Heart right ventricle (tissue), 16 donors: ENCODE measurements around the gene ATXN8OS. TPM values are rescaled to one million over a fixed set of nuclear protein-coding genes. Genes with fewer than 3 reads are reported as not detected.

Experiments used
- ATAC-seq, 8 donors: fragments of 200-7000 bp; cut with Tn5 transposase; one replicate each; pipeline ENCODE4 v1.9.1; 2020; ENCODE audit warnings: mild to moderate bottlenecking in 8 of 8, moderate library complexity in 8 of 8, moderate number of reproducible peaks in 1 of 8
- DNase-seq, 2 donors: peaks; one replicate each; pipeline ENCODE4 v3.0.0-alpha.2; 2020
- H3K27ac ChIP-seq, 10 donors: fragments of 200-600 bp; sonication (generic) in 2 of 10; one replicate each; pipeline versions ENCODE4 v1.5.0 to v1.8.0; 2020 to 2022; ENCODE audit warnings: mild to moderate bottlenecking in 3 of 10
- H3K27me3 ChIP-seq, 7 donors: fragments of 200-600 bp; one replicate each; pipeline ENCODE4 v1.8.0; 2021 to 2022; ENCODE audit warnings: mild to moderate bottlenecking in 2 of 7
- H3K36me3 ChIP-seq, 9 donors: fragments of 200-600 bp; sonication (generic) in 1 of 9; one replicate each; pipeline versions ENCODE4 v1.5.0 to v1.8.0; 2020 to 2022; ENCODE audit warnings: mild to moderate bottlenecking in 2 of 9
- H3K4me1 ChIP-seq, 9 donors: fragments of 200-600 bp; sonication (generic) in 1 of 9; one replicate each; pipeline versions ENCODE4 v1.5.0 to v1.8.0; 2020 to 2022; ENCODE audit warnings: mild to moderate bottlenecking in 4 of 9
- H3K4me3 ChIP-seq, 10 donors: fragments of 200-600 bp; sonication (generic) in 2 of 10; one replicate each; pipeline versions ENCODE4 v1.5.0 to v1.8.0; 2020 to 2022; ENCODE audit warnings: mild to moderate bottlenecking in 7 of 10, moderate library complexity in 2 of 10
- H3K9me3 ChIP-seq, 11 donors: fragments of 200-600 bp in 10 of 11; sonication (generic) in 2 of 11; one replicate each; pipeline versions ENCODE4 v1.5.0 to v1.8.0; 2013 to 2022; ENCODE audit warnings: mild to moderate bottlenecking in 2 of 11, control low read depth in 1 of 11, moderate library complexity in 1 of 11
- WGBS, 2 donors: extraction: QIAGEN DNeasy Blood & Tissue Kit; methylation state at CpG; one replicate each; pipeline ENCODE4 v1.1.7; 2013; ENCODE audit warnings: inconsistent platforms in 1 of 2; 5-methylcytosine and 5-hydroxymethylcytosine counted together
- intact Hi-C, 10 donors: fragments of 100-400 bp; cut with DNase I; formaldehyde crosslinking; loops; one replicate each; pipeline versions ENCODE4 v1.11.1 to v1.14.2; 2022
- polyA plus RNA-seq, 2 donors: library from polyadenylated mRNA; stranded (reverse); fragments of 200-250 nt; gene quantifications; one replicate each; pipeline ENCODE4 v1.2.3, GENCODE V29; 2013
- total RNA-seq, 10 donors: library from RNA; stranded (reverse); fragmentation: NEBNext Ultra II Directional in 3 of 10; extraction: Animal tissue kit (Norgen Biotek cat#: 25700) in 3 of 10; gene quantifications; one replicate each; pipeline versions ENCODE4 v1.2.1 to v1.2.4, GENCODE V29; 2021 to 2023
- TF ChIP-seq, protein P1 (sequence below), 9 donors: fragments of 200-600 bp; sonication (generic) in 2 of 9; IDR thresholded peaks; one replicate each; pipeline versions ENCODE4 v1.5.0 to v1.8.0; 2021 to 2022; ENCODE audit warnings: antibody characterized with exemption in 9 of 9, mild to moderate bottlenecking in 5 of 9, moderate library complexity in 1 of 9
- donor health status: Arrhythmogenic right ventricular cardiomyopathy.
- donor health status: ischemic (EF 13 %, LVEDD 7.1; RV severe dilation, severe dysfunction).
- donor health status: healthy with polysubstance abuse.
- donor health status: DM: no; HTN: yes; CAD: no.
- donor health status: DM: no; HTN: no; CAD: no.
- donor health status: ischemic (EF 25% LVEDD 6.9; RV normal size, moderate dysfunction).
- donor health status: ischemic (EF 25% LVEDD 5.7; RV mildly dilated, moderate dysfunction).
- donor health status: healthy.
- donor health status: DM: yes; HTN: yes; CAD: no.
- donor health status: Ischemic cardiomyopathy.
- donor health status: ischemic (EF 35%, LVEDD 5.7; RV mildly dilated, moderate dysfunction).
- donor health status: nonischemic (EF 11% LVEDD 7.7; RV severe dilation, severe dysfunction).
- donor health status: DM: yes; HTN: yes; CAD: no.
- donor health status: PGD.
- donor health status: ischemic (EF 29% LVEDD 5.4; RV normal size, mild dysfunction).
- donor health status: nonischemic (EF 23%, LVEDD 6.1; RV moderate dilation, normal function).

ATXN8OS gene
- total and polyA plus RNA-seq, 12 donors = not detected

DNA sequence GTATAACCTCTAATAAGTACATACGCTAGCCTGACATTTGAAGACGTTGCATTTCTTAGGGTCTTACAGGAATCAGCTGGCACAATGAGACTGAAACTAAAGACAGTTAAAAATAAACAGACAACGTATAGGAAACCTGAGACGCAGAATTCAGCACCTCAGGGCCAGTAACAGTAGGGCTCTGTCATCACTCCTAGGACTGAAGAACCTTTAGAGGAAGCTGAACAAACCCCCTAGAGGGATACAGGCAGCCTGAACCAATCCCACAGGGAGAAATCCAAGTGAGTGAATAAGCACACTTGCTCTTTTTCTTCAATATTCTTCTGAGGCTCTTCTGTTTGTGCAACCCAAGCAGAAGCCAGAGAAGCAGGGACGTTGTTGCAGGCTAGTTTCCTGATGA, 54.5 kb downstream of the ATXN8OS start:
- ATAC-seq (no peak), DNase-seq (no peak)
- Histone ChIP-seq H3K9me3 (peaks cover 0 to 5% (median 0%) of the 10 kb centered on the region in 11 donors), H3K27ac (no peak overlapping the region), H3K27me3 (no peaks in the 10 kb centered on the region), H3K4me3 (no peak overlapping the region), H3K4me1 (no peaks in the 10 kb centered on the region), H3K36me3 (no peaks in the 10 kb centered on the region)
- intact Hi-C loops = no loop called here
- WGBS, 2 donors = 23 to 27% methylated on average over 5 of the region's 5 CpGs
- TF ChIP-seq, protein P1, sequence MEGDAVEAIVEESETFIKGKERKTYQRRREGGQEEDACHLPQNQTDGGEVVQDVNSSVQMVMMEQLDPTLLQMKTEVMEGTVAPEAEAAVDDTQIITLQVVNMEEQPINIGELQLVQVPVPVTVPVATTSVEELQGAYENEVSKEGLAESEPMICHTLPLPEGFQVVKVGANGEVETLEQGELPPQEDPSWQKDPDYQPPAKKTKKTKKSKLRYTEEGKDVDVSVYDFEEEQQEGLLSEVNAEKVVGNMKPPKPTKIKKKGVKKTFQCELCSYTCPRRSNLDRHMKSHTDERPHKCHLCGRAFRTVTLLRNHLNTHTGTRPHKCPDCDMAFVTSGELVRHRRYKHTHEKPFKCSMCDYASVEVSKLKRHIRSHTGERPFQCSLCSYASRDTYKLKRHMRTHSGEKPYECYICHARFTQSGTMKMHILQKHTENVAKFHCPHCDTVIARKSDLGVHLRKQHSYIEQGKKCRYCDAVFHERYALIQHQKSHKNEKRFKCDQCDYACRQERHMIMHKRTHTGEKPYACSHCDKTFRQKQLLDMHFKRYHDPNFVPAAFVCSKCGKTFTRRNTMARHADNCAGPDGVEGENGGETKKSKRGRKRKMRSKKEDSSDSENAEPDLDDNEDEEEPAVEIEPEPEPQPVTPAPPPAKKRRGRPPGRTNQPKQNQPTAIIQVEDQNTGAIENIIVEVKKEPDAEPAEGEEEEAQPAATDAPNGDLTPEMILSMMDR (IDR thresholded peaks at IDR 0.05) = no peak

DNA sequence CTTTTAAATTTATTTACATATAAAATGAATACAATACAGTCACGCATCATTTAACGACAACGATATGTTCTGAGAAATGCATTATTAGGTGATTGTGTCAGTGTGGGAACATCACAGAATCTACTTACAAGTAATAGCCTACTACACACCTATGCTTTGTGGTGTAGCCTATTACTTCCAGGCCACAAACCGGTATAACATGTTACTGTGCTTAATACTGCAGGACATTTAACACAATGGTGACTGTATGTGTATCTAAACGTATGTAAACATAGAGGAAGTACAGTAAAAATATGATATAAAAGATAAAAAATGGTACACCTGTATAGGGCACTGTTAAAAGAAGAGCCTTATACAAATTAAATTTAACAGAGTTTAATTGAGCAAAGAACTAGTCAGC, 63.1 kb downstream of the ATXN8OS start:
- Histone ChIP-seq H3K36me3 (no peaks in the 10 kb centered on the region), H3K27me3 (no peaks in the 10 kb centered on the region), H3K4me3 (no peak overlapping the region), H3K27ac (no peak overlapping the region), H3K4me1 (no peaks in the 10 kb centered on the region), H3K9me3 (peaks cover 0 to 25% (median 0%) of the 10 kb centered on the region in 11 donors)
- WGBS, 2 donors = 74 to 87% methylated on average over 5 of the region's 5 CpGs
- no peak for ATAC-seq
- intact Hi-C loops = no loop called here
- TF ChIP-seq, protein P1 (IDR thresholded peaks at IDR 0.05) = no peak
- DNase-seq = no peak

DNA sequence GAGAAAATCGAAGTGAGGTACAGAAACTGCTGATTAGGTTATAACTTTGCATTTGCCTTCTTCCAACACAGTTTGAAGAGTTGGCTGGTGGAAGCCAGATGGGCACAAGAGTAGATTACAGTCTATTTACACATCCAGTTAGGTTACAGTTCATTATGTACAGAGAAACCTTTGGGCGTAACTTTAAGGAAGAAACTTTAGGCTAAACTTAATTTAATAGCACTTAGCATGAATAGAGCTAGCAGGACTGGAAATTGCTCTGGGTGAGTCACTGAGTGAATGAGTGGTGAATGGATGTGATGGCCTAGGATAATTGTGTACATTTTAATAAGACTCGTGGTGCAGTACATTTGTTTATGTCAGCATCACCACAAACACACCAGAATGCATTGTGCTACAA, 63.5 kb downstream of the ATXN8OS start:
- no peak for ATAC-seq
- no peaks in the 10 kb centered on the region for H3K36me3 ChIP-seq
- WGBS, 2 donors = 73 to 76% methylated on average over 3 of the region's 3 CpGs
- intact Hi-C loops = no loop called here
- TF ChIP-seq, protein P1 (IDR thresholded peaks at IDR 0.05) = no peak
- no peak overlapping the region for H3K27ac ChIP-seq
- DNase-seq = no peak
- no peak overlapping the region for H3K4me3 ChIP-seq
- H3K27me3 ChIP-seq = no peaks in the 10 kb centered on the region
- H3K4me1 ChIP-seq = no peaks in the 10 kb centered on the region
- peaks cover 0 to 25% (median 0%) of the 10 kb centered on the region in 11 donors for H3K9me3 ChIP-seq

DNA sequence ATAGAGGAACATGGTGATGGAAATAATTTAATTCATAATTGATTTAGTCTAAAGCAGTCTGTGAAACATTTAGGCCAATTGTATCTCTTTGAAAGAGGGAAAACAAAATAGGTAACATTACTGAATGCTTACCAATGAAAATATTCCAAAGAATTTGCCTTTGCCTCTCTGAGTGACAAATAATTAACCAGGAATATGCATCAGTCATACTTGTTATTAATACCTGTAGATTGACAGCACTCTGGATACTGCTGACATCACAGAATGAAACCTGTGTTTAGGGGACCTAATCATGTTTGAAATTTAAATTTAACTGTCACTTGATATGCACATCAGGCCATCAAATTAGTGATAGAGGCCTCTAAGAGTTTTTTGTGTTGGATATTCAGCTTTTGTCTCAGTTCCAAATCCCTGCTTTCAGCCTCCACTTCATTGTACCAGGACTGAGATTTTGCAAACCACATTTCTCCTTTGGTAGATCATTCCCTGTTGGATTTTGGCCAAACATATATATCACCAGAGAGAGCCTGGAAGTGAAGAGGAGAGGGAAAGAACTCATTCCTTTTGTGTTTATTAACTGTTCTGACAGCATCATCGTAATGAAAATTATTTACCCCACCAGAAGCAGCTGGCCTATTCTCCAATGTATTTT, 65.4 kb downstream of the ATXN8OS start:
- ATAC-seq = no peak
- Histone ChIP-seq H3K36me3 (no peaks in the 10 kb centered on the region), H3K27ac (no peak overlapping the region), H3K27me3 (no peaks in the 10 kb centered on the region), H3K4me3 (no peak overlapping the region), H3K9me3 (peaks cover 0 to 17% (median 0%) of the 10 kb centered on the region in 11 donors), H3K4me1 (no peaks in the 10 kb centered on the region)
- DNase-seq = no peak
- intact Hi-C loops = no loop called here
- WGBS, 2 donors = 73 to 81% methylated on average over 1 of the region's 1 CpG
- TF ChIP-seq, protein P1 (IDR thresholded peaks at IDR 0.05) = no peak
